Hippocampal formation (tissue), 2 donors: ENCODE data around the gene COX17.

Experiments used
- DNase-seq, 2 donors: peaks; one replicate each; lab custom pipeline; 2025; lab: John Stamatoyannopoulos, UW

Gene COX17

GRCh38 chr3:119624002-119624720 lies 53.0 kb downstream of the COX17 start:
- DNase-seq = no peak

GRCh38 chr3:119620899-119621298 lies 56.3 kb downstream of the COX17 start:
- DNase-seq = no peak
